Measurements from ENCODE around the gene ZNF891.

ZNF891 gene

DNA sequence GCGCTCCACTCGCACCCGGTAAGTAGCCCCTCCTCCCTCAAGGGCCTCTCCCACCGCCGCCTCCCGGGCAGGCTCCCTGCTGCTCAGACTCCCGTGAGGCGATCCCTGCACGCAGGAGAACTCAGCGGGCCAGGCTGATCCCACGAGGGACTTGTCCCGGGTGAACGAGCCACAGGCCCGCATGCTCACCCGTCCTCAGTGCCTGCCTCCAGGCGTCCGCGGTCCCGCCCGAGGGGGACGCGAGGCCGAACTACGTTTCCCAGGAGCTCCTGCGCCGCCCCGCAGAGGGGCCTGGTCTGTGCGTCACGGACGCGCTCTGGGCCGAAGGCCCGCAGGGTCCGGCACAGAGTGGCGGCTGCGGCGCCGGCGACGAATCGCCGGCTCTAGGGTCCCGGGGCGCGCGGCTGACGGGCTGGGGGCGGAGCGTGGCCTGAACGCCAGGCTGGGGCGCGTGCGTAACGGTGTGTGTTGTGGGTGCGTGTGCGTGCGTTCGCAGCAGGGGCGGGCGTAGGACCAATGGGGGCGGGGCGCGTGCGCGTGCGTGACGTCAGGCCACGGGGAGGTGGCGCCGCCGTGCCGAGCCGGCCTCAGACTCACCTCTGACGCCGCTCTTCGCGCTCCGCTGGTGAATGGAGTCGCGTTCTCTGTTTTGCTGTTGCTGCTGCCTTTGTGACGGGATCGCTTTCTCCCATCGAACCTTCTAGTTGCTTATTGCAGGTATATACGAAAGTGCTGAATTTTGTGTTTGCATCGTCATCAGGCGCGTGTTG is at the start of gene ZNF891, which contains the start of gene ZNF10:
Gene ZNF891 (minus strand): TSS at position 237 of the 770 bp plus-strand sequence. CDS start 8,356 bp downstream, outside the sequence.
Gene ZNF10 (plus strand): TSS at position 590 of the 770 bp plus-strand sequence. CDS start 13,866 bp downstream, outside the sequence.
- DNase-seq (ENCODE audit: low read depth in 2 of 2), result peak; percentile 92 to 93

DNA sequence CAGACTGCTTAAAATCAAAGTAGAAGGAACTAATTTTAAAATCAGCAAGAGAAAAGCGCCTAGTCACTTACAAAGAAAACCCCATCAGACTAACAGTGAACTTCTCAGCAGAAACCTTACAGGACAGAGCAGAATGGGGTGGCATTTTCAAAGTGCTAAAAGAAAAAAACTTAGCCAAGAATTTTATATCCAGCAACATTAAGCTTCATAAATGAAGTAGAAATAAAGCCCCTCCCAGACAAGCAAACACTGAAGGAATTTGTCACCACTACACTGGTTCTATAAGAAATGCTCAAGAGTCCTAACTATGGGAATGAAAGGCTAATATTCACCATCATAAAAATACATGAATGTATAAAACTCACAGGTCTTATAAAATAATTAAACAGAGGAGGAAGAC is 44.8 kb upstream of the ZNF891 start:
- DNase-seq (ENCODE audit: low read depth in 2 of 2), result no peak

DNA sequence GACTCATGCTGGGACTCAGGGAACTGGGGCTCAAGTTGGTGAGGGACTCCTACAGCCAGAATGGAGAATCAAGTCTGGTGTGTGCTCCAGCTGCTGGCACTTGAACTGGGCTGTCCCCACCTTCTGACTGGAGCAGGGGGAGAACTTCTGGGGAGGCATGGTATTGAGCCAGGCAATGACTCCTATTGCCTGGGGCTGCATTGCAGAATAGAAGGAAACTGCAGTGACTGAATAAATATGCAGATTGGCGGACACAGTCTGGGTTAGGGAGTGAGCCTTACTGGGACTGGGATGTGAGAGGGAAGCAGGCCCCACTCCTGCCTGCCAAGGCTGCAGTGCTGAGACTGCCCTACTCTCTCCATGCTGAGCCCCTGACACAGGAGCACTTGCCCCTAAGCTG is 42.4 kb upstream of the ZNF891 start:
- DNase-seq (ENCODE audit: low read depth in 2 of 2), result no peak

DNA sequence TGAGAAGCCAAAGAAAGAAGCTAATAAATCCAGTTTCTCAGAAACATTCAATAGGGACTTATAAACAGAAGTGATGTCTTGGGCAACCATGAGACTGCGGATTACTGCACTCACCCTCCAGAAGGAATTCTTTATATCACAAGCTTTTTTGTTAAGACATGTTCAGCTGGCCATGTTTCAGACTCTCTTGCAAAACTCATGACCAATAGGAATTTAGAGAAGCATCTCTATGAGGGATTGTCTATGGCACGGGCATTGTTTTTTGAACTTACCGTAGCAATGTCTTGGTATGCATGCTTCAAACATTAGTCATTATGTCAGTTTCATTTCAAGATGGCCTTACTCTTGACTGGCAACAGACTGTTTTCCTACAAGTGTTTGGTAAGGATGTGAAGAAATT is 35.7 kb upstream of the ZNF891 start:
- no peak for DNase-seq (ENCODE audit: low read depth in 2 of 2)

DNA sequence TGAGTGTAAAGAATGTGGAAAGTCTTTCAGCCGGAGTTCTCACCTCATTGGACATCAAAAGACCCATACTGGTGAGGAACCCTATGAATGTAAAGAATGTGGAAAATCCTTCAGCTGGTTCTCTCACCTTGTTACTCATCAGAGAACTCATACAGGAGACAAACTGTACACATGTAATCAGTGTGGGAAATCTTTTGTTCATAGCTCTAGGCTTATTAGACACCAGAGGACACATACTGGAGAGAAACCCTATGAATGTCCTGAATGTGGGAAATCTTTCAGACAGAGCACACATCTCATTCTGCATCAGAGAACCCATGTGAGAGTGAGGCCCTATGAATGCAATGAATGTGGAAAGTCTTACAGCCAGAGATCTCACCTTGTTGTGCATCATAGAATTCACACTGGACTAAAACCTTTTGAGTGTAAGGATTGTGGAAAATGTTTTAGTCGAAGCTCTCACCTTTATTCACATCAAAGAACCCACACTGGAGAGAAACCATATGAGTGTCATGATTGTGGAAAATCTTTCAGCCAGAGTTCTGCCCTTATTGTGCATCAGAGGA is 26.1 kb upstream of the ZNF891 start:
- no peak for DNase-seq (ENCODE audit: low read depth in 2 of 2)

DNA sequence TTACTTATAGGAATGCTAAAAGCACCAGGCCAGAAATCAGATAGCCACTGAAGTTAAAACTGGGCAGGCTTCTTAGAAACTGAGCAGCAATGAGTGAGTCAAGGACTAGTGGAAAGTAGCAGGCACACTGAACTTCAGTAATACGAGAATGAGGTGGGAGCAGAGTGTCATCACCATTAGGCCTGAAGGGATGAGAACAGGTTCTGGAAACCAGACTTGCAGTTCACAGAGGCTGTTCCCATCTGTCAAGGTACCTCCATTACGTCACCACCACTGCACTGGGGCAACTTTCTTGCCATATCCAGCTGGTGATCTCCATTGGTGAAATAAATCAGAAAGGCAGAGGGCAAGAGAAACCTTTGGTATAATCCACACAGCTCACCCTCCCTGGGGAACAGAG is 15.9 kb upstream of the ZNF891 start:
- DNase-seq (ENCODE audit: low read depth in 2 of 2), result no peak

DNA sequence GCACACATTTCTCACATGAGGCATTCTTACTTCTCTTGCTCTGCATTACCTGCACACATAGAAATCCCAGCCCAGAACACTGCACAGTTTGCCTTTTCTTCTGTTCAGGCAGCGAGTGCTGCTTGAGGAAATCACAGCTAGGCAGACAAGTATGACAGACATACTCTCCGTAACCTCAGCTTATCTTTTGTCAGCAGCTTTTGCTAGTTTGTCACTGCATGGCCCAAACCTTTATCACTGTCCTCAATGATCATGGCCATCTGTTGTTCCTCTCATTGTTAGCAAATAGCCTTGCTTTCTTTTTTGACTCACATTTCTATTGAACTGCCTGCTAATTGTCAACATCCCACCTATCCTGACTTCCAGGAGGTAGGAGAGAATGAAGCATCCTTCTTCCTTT is 5.7 kb upstream of the ZNF891 start:
- DNase-seq (ENCODE audit: low read depth in 2 of 2), result no peak

DNA sequence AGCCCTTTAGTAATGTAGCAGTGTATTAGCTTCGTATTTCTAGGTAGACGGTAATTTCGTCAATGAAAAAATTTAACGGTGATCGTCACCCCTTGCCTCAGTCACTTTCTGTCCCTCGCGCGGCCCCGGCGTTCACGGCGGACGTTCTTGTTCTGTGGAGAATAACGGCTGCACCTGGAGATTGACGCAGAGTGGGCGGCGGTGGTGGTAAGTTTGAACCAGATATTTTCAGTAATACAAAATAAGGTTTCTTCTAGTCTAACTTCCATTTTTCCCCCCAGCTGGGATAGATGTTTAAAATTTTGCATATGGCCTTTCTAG is 694 bp upstream of the ZNF891 start:
- peak in 1 of 2 donors; percentile 5 for DNase-seq (ENCODE audit: low read depth in 2 of 2)

DNA sequence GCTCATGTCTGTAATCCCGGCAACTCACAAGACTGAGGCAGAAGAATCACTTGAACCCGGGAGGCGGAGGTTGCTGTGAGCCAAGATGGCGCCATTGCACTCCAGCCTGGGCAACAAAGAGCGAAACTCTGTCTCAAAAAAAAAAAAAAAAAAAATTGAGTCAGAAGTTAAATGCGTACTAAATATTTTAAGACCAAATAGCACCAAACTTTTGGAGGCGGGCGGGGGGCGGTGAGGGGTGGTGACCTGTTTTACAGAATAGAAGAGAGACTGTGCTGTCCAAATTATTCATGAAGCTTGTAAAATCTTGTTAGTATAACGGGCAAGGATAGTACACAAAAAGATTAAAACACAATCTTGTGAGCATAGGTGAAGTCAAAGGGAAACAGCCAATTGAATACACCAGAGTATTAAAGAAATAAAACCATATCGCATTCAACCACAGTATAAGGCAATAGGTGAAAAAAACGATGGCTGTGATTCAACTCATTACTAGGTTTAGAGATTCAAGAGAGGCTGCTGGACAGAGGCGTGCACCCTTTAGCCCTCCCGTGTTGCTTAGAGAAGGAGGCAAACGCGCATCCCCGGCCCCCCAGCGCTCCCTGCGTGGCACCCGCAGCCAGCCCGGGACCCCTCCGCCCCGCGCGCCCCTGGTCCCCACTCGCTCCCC is 571 bp downstream of the ZNF891 start:
- DNase-seq (ENCODE audit: low read depth in 2 of 2), result no peak

DNA sequence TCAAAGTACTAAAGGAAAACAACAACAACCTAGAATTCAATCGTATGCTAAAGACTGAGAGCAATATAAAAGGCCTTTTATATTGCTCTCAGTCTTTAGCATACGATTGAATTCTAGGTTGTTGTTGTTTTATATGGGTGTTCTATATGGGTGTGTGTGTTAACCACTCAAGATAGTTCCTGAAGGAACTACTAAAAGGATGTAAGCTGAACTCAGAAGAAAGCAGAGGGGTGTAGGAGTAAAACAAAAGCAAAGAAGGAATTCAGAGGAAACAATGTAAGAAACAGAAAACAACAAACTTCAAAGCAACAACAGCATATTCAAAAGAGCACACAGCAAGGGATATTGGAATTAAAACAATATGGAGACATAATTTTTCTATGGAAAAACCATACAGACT is 5.4 kb downstream of the ZNF891 start:
- DNase-seq (ENCODE audit: low read depth in 2 of 2), result no peak

DNA sequence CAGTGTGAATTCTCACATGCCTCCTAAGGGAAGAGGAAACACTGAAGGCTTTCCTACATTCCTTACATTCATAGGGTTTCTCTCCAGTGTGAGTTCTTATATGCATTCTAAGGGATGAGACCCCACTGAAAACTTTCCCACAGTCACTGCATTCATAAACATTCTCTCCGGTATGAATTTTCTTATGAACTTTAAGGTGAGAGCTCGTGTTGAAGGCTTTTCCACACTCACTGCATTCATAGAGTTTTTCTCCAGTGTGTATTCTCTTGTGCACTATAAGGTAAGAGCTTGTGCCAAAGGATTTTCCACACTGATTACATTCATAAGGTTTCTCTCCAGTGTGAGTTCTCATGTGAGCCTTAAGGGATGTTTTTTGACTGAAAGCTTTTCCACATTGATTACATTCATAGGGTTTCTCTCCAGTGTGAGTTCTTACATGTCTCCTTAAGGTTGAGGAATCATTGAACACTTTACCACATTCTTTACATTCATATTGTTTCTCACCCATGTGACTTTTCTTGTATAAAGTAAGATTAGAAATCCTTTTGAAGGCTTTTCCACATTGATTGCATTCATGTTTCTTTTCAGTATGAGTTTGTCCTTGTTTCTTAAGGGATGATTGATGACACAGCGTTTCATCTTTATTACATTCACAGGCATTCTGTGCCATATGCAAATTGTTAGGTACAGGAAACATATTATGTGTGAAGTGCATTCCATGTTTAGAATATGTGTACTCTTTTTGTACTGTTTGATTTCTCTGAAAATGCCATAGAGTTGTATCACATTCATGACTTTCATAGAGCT is 9.5 kb downstream of the ZNF891 start:
- DNase-seq (ENCODE audit: low read depth in 2 of 2), result no peak

DNA sequence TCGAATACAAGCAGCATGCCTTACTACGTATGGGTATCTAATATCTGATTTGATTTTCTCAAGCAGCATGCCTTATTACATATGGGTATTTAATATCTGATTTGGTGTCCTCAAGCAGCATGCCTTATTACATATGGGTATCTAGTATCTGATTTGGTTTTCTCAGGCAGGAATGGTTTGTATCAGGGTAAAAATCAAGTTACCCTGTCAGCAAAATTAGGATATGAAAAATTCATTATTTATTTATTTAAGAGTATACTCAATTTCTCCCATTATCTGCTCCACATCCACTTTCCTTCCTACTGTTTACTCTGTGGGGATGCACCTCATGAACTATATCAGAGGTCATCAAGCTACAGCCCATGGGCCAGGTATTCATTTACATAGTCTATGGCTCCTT is 21.9 kb downstream of the ZNF891 start:
- no peak for DNase-seq (ENCODE audit: low read depth in 2 of 2)

DNA sequence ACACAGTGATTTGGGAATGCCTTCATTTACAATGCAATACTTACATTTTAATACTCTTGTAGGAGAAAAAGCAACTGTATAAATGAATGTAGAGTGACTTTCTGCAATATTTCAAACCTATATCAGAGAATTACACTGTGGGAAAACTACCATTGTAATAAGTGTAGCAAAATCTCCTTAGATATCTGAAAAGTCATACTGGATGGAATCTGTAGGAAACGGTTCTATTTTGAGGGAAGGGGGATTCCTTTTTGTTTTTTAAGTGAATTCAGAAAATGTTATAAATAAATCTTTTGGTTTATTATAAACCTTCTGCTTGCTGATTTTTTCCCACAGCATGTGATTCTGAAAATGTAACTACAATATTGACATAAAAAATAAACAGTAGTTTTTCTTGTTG is 23.0 kb downstream of the ZNF891 start:
- DNase-seq (ENCODE audit: low read depth in 2 of 2), result no peak

DNA sequence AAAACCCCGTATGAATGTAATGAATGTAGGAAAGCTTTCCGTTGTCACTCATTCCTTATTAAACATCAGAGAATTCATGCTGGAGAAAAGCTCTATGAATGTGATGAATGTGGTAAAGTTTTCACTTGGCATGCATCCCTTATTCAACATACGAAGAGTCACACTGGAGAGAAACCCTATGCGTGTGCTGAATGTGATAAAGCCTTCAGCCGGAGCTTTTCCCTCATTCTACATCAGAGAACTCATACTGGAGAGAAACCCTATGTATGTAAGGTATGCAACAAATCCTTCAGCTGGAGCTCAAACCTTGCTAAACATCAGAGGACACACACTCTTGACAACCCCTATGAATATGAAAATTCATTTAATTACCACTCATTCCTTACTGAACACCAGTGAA is 23.8 kb downstream of the ZNF891 start:
- DNase-seq (ENCODE audit: low read depth in 2 of 2), result no peak

DNA sequence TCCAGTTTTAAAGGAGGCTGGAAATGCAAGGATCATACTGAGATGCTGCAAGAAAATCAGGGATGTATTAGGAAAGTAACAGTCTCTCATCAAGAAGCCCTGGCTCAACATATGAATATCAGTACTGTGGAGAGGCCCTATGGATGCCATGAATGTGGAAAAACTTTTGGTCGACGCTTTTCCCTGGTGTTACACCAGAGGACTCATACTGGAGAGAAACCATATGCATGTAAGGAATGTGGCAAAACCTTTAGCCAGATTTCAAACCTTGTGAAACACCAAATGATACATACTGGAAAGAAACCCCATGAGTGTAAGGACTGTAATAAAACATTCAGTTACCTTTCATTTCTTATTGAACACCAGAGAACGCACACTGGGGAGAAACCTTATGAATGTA is 24.5 kb downstream of the ZNF891 start:
- DNase-seq (ENCODE audit: low read depth in 2 of 2), result no peak

DNA sequence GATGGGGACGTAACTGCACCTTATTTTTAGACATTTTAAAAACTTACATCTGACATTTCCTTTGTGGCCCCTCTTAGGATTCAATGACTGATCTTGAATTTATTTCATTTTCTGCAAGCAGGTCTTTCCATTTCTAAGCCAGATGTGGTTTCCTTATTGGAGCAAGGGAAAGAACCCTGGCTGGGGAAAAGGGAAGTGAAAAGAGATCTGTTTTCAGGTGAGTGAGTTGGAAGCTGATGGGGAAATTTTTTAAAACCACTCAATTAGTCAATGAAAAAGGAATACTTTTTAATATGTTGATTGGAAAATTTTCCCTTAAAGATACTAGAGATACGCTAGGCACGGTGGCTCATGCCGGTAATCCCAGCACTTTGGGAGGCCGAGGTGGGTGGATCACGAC is 46.7 kb downstream of the ZNF891 start:
- DNase-seq (ENCODE audit: low read depth in 2 of 2), result no peak

DNA sequence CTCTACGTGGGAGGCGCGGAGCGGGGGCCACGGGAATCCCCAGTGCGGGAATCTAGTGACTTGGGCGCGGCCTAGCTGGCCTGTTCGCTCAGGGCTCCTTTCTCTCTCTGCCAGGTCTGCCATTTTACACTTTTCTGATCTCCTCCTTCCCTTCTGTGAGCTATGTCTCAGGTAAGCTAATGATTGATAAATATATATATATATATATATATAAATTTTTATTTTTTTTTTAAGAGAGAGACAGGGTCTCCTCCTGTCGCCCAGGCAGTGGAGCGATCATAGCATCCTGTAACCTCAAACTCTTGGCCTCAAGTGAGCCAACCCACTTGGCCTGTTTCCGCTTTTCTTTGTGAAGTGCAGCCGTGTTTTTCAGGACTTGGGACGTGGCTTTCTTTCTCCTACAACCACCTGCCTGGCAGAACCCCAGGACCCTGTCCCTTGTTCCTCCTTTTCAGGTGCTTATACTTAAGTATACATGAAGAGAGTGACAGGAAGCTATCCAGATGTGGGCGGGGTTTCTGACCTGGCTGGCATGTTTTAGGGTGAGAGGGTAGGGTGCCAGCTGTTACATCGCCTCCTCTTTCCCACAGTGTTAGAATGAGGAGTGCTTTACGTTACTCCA is 48.8 kb downstream of the ZNF891 start:
- DNase-seq (ENCODE audit: low read depth in 2 of 2), result no peak

DNA sequence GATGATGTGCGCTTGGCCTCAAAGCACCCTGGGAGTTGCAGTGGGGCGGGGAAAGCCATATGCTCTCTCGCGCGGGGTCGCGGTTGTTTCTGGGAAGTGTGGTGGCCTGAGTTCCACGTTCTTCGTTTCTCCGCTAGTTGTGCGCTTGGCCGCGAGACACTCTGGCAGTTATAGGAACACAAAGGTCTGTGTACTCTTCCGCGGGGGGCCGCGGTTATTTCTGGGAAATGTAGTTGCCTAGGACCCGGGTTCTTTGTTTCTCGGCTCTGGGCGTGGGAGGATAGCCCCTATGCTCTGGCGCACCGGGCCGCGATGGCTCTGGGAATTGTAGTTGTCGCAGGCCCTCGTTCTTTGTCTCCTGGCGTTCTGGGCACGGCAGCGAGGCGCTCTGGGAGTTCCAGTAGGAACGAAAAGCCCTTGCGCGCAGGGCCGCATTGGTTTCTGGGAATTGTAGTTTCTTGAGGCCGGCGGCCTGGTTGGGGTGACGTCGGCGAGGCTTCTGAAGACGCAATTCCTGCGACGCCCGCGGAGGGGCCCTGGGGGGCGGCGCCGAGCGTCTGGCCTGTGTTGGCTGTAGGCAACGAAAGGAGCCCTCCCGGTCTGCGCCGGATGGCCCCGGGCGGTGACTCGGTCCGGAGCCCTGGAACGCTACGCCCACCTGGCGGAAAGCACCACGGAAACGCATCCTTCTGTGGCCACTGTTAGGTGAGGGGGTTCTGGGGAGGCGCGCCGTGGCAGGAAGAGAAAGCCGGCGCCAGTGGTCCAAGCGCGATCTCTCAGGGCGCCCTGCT is 49.5 kb downstream of the ZNF891 start, which contains the start of gene ZNF140:
Gene ZNF140 (plus strand): TSS at position 556 of the 791 bp plus-strand sequence. CDS start 398 bp downstream, outside the sequence.
- peak; percentile 90 to 92 for DNase-seq (ENCODE audit: low read depth in 2 of 2)

DNA sequence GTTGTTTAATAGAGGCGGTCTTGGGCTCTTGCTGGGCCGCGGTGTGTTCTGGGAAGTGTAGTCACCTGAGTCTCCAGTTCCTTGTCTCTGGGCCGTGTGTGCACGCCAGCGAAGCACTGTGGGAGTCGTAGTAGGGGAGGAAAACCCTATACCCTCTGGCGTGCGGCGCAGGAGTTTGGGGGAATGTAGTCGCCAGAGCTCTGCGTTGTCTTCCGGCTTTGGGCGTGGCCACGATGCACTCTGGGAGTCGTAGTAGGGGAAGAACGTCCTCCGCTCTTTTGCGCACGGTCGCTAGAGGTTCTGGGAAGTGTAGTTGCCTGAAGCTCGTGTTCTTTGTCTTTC is 50.1 kb downstream of the ZNF891 start:
- peak; percentile 88 to 97 for DNase-seq (ENCODE audit: low read depth in 2 of 2)

DNA sequence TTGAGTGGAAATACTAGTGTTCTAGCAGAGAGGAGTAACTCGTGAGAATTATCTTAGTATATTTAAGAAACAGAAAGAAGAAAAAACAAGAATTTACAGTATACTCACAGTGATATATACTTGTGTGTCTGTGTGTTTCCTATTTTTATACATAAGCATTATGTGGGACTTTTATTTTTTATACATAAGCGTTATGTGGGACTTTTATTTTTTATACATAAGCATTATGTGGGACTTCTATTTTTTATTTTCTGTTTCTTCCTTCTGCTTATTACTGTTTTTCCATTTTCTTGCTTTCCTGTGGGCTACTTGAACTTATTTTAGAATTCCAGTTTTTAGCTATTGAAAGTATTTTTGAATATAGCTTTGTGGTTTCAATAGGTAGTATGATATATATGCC is 56.2 kb downstream of the ZNF891 start:
- no peak for DNase-seq (ENCODE audit: low read depth in 2 of 2)

DNA sequence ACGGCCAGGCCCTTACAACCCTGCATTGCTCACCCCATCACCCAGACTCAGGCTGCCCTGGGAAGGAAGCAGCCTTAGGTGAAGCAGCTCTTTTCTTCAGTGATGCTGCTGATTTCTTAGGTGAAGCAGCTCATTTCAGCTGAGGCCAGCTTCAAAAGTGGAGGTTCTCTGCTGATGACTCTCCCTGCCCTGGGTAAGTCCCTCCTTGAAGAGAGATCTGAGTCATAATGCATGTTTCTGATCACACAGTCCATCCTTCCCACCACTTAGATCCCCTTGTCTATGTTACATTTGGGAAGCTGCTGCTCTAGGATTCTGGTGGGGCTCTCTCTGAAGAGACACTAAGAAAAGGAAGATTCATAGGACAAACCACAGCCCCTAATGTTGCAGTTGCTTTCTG is 66.5 kb downstream of the ZNF891 start:
- DNase-seq (ENCODE audit: low read depth in 2 of 2), result no peak

Data from stimulated activated CD8-positive, alpha-beta memory T cell treated with anti-CD3 and anti-CD28 coated beads, Interleukin-15, amount 100 ng/mL, for 4 hours (primary cell).